OCI-LY3 (cell line): Measurements from ENCODE around the gene PARD3B.
"Not testable (repeated sequence)": the region's sequence is repeated elsewhere in the genome, so short reads cannot be mapped to it uniquely, and the experiment has no call there.

Experiments
- H2AFZ ChIP-seq: fragments of 200-600, 300-600 bp; shearing (Covaris generic); 2 replicates; pipeline ENCODE4 v1.6.0; 2014; ENCODE audit warnings: antibody characterized with exemption, low read depth, low read length
- H3K27ac ChIP-seq: fragments of 200-600, 300-600 bp; sonication (generic); 2 replicates; pipeline ENCODE4 v1.5.1; 2014; ENCODE audit warnings: mild to moderate bottlenecking, low read length, moderate library complexity, mixed read lengths
- H3K27me3 ChIP-seq: fragments of 200-600, 300-600 bp; sonication (generic); 2 replicates; pipeline ENCODE4 v1.6.1; 2014; ENCODE audit warnings: low read depth, low read length, mixed read lengths
- H3K36me3 ChIP-seq: fragments of 200-600, 300-600 bp; sonication (generic); replicated peaks from 2 replicates; pipeline ENCODE3; 2014; ENCODE audit warnings: low read depth, low read length, mixed read lengths
- H3K4me1 ChIP-seq: fragments of 300-600, 200-600 bp; sonication (generic); 2 replicates; pipeline ENCODE4 v1.6.1; 2014; ENCODE audit warnings: low read length, mixed read lengths
- H3K4me2 ChIP-seq: fragments of 200-600, 300-600 bp; sonication (generic); 2 replicates; pipeline ENCODE4 v1.6.1; 2014; ENCODE audit warnings: low read length, mixed read lengths
- H3K4me3 ChIP-seq: fragments of 300-600, 200-600 bp; sonication (generic); 2 replicates; pipeline ENCODE4 v1.5.1; 2014; ENCODE audit warnings: antibody characterized with exemption, mild to moderate bottlenecking, low read length, moderate library complexity
- H3K79me2 ChIP-seq: fragments of 300-600, 200-600 bp; shearing (Covaris generic); 2 replicates; pipeline ENCODE4 v1.6.1; 2014; ENCODE audit warnings: mild to moderate bottlenecking, low read length, mixed read lengths
- H3K9ac ChIP-seq: fragments of 300-600, 200-600 bp; shearing (Covaris generic); 2 replicates; pipeline ENCODE4 v1.6.0; 2014; ENCODE audit warnings: mild to moderate bottlenecking, low read length, moderate library complexity
- H3K9me3 ChIP-seq: fragments of 200-600, 300-600 bp; shearing (Covaris generic); 2 replicates; pipeline ENCODE4 v1.6.1; 2014; ENCODE audit warnings: low read length, mixed read lengths; ENCODE audit not compliant: insufficient read depth
- H4K20me1 ChIP-seq: fragments of 200-600, 300-600 bp; sonication (generic); 2 replicates; pipeline ENCODE4 v1.6.1; 2016; ENCODE audit warnings: low read length, mixed read lengths; ENCODE audit not compliant: insufficient read depth
- EZH2phosphoT487 ChIP-seq: fragments of 200-600 bp; shearing (Covaris generic); IDR thresholded peaks from 2 replicates; pipeline ENCODE4 v1.6.1; 2018; ENCODE audit warnings: antibody characterized with exemption, mixed run types, low read depth
- TF ChIP-seq, protein P1 (sequence below): fragments of 200-600, 300-600 bp; sonication (generic); IDR thresholded peaks from 2 replicates; pipeline ENCODE4 v1.5.1; 2014; ENCODE audit warnings: antibody characterized with exemption, low read length, low read depth

PARD3B gene

GRCh38 chr2:204550751-204551511 lies 5.7 kb downstream of the PARD3B start:
- H3K9me3 ChIP-seq: no peaks in the 10 kb centered on the region
- H3K79me2 ChIP-seq: no peaks in the 10 kb centered on the region
- no peaks in the 10 kb centered on the region for H3K36me3 ChIP-seq
- TF ChIP-seq, protein P1, sequence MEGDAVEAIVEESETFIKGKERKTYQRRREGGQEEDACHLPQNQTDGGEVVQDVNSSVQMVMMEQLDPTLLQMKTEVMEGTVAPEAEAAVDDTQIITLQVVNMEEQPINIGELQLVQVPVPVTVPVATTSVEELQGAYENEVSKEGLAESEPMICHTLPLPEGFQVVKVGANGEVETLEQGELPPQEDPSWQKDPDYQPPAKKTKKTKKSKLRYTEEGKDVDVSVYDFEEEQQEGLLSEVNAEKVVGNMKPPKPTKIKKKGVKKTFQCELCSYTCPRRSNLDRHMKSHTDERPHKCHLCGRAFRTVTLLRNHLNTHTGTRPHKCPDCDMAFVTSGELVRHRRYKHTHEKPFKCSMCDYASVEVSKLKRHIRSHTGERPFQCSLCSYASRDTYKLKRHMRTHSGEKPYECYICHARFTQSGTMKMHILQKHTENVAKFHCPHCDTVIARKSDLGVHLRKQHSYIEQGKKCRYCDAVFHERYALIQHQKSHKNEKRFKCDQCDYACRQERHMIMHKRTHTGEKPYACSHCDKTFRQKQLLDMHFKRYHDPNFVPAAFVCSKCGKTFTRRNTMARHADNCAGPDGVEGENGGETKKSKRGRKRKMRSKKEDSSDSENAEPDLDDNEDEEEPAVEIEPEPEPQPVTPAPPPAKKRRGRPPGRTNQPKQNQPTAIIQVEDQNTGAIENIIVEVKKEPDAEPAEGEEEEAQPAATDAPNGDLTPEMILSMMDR: no peak
- no peak for TF ChIP-seq EZH2phosphoT487
- no peak overlapping the region for H2AFZ ChIP-seq
- no peaks in the 10 kb centered on the region for H4K20me1 ChIP-seq
- H3K4me1 ChIP-seq: no peaks in the 10 kb centered on the region
- no peak overlapping the region for H3K4me3 ChIP-seq
- no peak overlapping the region for H3K4me2 ChIP-seq
- no peak overlapping the region for H3K27ac ChIP-seq
- H3K27me3 ChIP-seq: no peaks in the 10 kb centered on the region
- H3K9ac ChIP-seq: no peak overlapping the region

- Histone ChIP-seq H3K27me3 (no peaks in the 10 kb centered on the region), H3K27ac (no peak overlapping the region)
- TF ChIP-seq, protein P1: no peak
- no peak for TF ChIP-seq EZH2phosphoT487
These were observed 6.2 kb downstream of the PARD3B start for GRCh38 chr2:204551512-204551863.

GRCh38 chr2:204557604-204558003 lies 12.3 kb downstream of the PARD3B start:
- H3K27ac ChIP-seq: no peak overlapping the region

More at GRCh38 chr2:204551512-204551863, 6.2 kb downstream of the PARD3B start:
- Histone ChIP-seq H2AFZ (no peak overlapping the region), H3K79me2 (no peaks in the 10 kb centered on the region), H3K9ac (no peak overlapping the region), H3K36me3 (no peaks in the 10 kb centered on the region), H3K4me1 (no peaks in the 10 kb centered on the region), H4K20me1 (no peaks in the 10 kb centered on the region), H3K4me2 (no peak overlapping the region), H3K4me3 (no peak overlapping the region), H3K9me3 (no peaks in the 10 kb centered on the region)

DNA sequence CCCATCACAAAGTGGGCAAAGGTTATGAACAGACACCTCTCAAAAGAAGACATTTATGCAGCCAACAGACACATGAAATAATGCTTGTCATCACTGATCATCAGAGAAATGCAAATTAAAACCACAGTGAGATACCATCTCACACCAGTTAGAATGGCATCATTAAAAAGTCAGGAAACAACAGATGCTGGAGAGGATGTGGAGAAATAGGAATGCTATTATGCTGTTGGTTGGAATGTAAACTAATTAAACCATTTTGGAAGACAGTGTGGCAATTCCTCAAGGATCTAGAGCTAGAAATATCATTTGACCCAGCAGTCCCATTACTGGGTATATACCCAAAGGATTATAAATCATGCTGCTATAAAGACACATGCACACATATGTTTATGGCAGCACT lies 14.1 kb downstream of the PARD3B start:
- H3K27me3 ChIP-seq, H3K4me2 ChIP-seq, H3K27ac ChIP-seq, H3K36me3 ChIP-seq, H3K4me3 ChIP-seq, H3K9ac ChIP-seq, H4K20me1 ChIP-seq, H3K4me1 ChIP-seq, H3K79me2 ChIP-seq, H2AFZ ChIP-seq, H3K9me3 ChIP-seq: not testable (repeated sequence)

More at GRCh38 chr2:204557604-204558003, 12.3 kb downstream of the PARD3B start:
- Histone ChIP-seq H2AFZ (no peak overlapping the region), H3K9ac (no peak overlapping the region), H3K4me3 (no peak overlapping the region), H4K20me1 (no peaks in the 10 kb centered on the region), H3K27me3 (no peaks in the 10 kb centered on the region), H3K9me3 (no peaks in the 10 kb centered on the region), H3K4me1 (peaks cover 4% of the 10 kb centered on the region; the same call in 1 of the 2 replicates), H3K4me2 (no peak overlapping the region), H3K79me2 (no peaks in the 10 kb centered on the region), H3K36me3 (no peaks in the 10 kb centered on the region)
- TF ChIP-seq EZH2phosphoT487: no peak
- TF ChIP-seq, protein P1: no peak
